ENCODE data around the gene PFDN4. TPM values are rescaled to one million over a fixed set of nuclear protein-coding genes. Genes with fewer than 3 reads are reported as not detected.
A peak's percentile ranks its signal among the peaks of the same experiment; 100 is the strongest.

PFDN4 gene
- total RNA-seq, 1 donor from 2014 or later: 72.6 TPM

DNA sequence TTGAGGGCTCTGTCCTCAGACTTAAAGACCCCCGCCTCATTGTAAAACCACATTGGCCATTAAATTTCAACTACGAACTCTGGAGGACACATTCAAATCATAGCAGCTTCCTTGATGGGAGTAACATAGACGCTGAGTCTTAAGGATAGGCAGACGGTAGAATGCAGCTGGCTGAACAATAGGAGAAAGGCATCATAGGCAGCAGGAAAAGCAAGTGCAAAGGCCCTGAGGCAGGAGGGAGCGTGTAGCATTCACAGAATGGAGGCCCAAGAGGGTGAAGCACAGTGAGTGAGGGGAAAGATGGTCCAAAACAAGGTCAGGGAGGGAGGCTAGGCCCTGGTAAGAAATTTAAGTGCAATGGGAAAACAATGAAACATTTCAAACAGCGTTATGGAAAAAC is 8.6 kb upstream of the PFDN4 start:
- no peak overlapping the region for H3K4me3 Mint-ChIP-seq
- H3K27me3 Mint-ChIP-seq (ENCODE audit: insufficient read depth): peaks cover 5% of the 10 kb centered on the region
- no peak overlapping the region for H3K27ac Mint-ChIP-seq
- intact Hi-C loops (cut with micrococcal nuclease): loop anchor here (1.0 to 5.0 kb wide), 3 partner anchors 96 to 622 kb away; no protein-coding TSS in a partner anchor
- H3K9me3 Mint-ChIP-seq: no peaks in the 10 kb centered on the region
- no peaks in the 10 kb centered on the region for H3K4me1 Mint-ChIP-seq (ENCODE audit: low read depth)
- no peaks in the 10 kb centered on the region for H3K36me3 Mint-ChIP-seq (ENCODE audit: low read depth)
- DNase-seq (ENCODE audit: low spot score): no peak

DNA sequence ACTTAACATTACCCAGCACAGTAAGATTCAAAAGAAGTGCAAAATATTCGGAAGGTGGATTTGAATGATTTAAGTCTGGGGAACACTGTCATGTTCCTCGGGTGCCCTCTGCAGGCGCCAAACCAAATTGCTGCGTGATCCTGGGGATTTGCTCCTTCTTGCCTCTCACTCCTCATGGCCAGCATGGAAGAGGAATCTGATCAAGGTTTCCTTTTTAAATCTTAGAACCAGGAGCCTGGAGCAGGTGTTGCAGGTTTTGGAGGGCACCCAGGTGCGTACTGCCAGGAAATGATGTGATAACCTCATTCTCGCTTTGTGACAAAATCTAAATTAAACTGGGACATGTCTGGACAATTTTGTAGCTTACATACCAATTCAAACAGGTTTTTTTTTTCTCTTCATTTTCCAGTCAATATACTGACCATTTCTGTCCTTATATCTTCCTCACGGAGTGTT is 8.1 kb upstream of the PFDN4 start:
- Mint-ChIP-seq H3K4me3 (no peak overlapping the region), H3K27ac (no peak overlapping the region), H3K27me3 (ENCODE audit: insufficient read depth) (peaks cover 5% of the 10 kb centered on the region), H3K4me1 (ENCODE audit: low read depth) (no peaks in the 10 kb centered on the region), H3K9me3 (no peaks in the 10 kb centered on the region), H3K36me3 (ENCODE audit: low read depth) (no peaks in the 10 kb centered on the region)
- intact Hi-C loops (cut with micrococcal nuclease): loop anchor here (1.0 to 5.0 kb wide), 3 partner anchors 96 to 622 kb away; no protein-coding TSS in a partner anchor
- peak; percentile 44 for DNase-seq (ENCODE audit: low spot score)

DNA sequence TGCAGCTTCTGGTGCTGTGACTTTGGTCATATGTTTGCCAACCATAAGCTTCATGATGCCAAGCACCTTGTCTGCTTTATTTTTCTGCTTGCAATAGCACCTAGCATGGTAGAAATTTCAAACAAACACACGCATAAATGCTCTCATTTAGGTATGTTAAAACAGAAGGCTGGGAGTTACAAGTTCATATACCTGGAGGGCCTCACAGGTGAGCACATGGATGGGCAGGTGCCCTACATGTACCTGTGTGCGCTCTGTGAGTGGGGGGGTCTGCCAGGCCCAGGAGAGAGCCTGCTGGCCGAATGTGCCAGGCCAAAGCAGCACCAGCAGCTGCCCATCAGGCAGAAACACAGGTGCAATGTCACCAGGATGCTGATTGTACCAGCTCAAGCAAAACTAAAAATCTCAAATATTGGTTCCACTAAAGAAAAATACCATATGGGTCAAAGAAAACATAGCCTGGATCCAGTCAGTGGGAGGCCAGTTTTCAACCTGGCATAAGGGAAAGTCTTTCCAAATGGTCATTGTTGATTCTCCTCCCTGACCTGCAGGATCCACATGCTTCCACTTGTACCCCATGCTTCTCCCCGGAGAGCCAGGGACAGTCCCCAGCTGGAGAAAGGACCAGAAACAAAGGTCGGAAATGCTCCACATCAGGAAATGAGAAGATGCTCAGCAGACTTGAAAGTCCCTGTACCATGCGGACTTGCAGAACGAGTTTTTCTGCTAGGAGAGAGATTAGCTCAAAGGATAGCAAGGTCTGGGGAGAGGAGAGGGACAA is 7.2 kb upstream of the PFDN4 start:
- Mint-ChIP-seq H3K36me3 (ENCODE audit: low read depth) (no peaks in the 10 kb centered on the region), H3K27ac (no peak overlapping the region)
- intact Hi-C loops (cut with micrococcal nuclease): no loop called here

DNA sequence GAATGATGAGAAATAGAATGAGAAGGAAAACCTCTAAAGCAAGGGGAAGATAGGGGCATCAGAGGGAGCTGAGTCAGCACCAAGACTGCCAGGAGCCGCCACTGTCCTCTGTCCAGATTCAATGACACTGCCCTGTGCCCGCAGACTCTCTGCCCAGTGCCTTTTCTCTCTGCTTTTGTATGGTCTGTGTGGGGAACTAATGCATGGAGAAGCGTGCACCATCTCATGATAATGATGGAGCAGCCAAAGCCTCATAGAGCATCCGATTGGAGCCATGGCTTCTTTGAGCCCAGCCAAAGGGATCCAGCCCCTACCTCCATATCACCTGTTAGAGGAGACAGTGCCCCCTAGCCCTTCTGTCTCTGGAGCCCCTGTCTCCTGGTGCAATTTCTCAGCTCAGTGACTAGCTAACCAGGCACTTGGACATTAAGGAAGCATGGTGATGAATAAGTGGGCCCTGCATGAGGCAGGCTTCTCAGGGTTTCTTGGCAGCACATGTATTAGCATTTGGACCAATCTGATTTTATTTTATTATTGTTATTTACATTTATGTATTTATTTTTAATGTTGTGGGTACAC is 6.5 kb upstream of the PFDN4 start:
- Mint-ChIP-seq H3K4me1 (ENCODE audit: low read depth) (peaks cover 14% of the 10 kb centered on the region), H3K4me3 (no peak overlapping the region), H3K27ac (no peak overlapping the region), H3K36me3 (ENCODE audit: low read depth) (no peaks in the 10 kb centered on the region), H3K9me3 (no peaks in the 10 kb centered on the region), H3K27me3 (ENCODE audit: insufficient read depth) (peaks cover 2% of the 10 kb centered on the region)
- DNase-seq (ENCODE audit: low spot score): no peak
- intact Hi-C loops (cut with micrococcal nuclease): no loop called here

More for the DNA sequence above, 7.2 kb upstream of the PFDN4 start:
- Mint-ChIP-seq H3K4me1 (ENCODE audit: low read depth) (peaks cover 7% of the 10 kb centered on the region), H3K9me3 (no peaks in the 10 kb centered on the region), H3K27me3 (ENCODE audit: insufficient read depth) (peaks cover 5% of the 10 kb centered on the region), H3K4me3 (no peak overlapping the region)
- DNase-seq (ENCODE audit: low spot score): no peak

DNA sequence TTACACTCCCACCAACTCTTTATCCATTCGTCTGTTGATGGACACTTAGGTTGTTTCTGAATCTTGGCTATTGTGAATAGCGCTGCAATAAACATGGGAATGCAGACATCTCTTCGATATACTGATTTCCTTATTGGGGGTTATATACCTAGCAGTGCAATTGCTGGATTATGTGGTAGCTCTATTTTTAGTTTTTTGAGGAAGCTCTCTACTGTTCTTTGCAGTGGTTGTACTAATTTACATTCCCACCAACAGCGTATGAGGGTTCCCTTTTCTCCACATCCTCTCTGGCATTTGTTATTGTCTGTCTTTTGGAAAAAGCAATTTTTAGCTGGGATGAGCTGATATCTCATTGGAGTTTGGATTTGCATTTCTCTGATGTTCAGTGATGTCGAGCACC is 4.6 kb upstream of the PFDN4 start:
- Mint-ChIP-seq H3K36me3 (ENCODE audit: low read depth) (no peaks in the 10 kb centered on the region), H3K27ac (no peak overlapping the region)
- DNase-seq (ENCODE audit: low spot score): no peak

DNA sequence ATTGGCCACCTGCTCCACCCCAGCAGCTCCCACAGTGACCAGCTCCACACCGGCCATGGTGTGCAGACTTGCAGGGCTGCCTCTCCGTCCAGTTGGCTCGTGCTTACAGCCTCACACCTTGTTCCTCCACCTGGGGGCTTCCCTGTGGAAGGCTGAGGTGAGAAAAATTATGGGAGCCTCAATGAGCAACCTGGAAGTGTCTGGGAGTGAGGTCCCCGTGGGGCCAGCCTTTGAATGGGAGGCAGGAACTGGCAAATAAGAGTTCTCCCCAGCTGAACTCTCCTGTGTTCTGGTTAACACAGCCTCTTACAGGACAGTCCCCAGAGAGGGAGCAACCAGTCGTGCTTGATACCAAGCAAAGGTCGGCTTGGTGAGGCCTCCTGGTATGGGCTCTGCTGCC is 3.8 kb upstream of the PFDN4 start:
- no peak for DNase-seq (ENCODE audit: low spot score)
- intact Hi-C loops (cut with micrococcal nuclease): no loop called here
- peaks cover 19% of the 10 kb centered on the region for H3K4me1 Mint-ChIP-seq (ENCODE audit: low read depth)
- H3K27me3 Mint-ChIP-seq (ENCODE audit: insufficient read depth): peaks cover 2% of the 10 kb centered on the region
- peaks cover 4% of the 10 kb centered on the region for H3K36me3 Mint-ChIP-seq (ENCODE audit: low read depth)
- no peak overlapping the region for H3K4me3 Mint-ChIP-seq
- no peak overlapping the region for H3K27ac Mint-ChIP-seq
- no peaks in the 10 kb centered on the region for H3K9me3 Mint-ChIP-seq

More for the DNA sequence above, 4.6 kb upstream of the PFDN4 start:
- intact Hi-C loops (cut with micrococcal nuclease): no loop called here
- Mint-ChIP-seq H3K4me3 (no peak overlapping the region), H3K27me3 (ENCODE audit: insufficient read depth) (peaks cover 2% of the 10 kb centered on the region), H3K4me1 (ENCODE audit: low read depth) (peaks cover 14% of the 10 kb centered on the region), H3K9me3 (no peaks in the 10 kb centered on the region)

DNA sequence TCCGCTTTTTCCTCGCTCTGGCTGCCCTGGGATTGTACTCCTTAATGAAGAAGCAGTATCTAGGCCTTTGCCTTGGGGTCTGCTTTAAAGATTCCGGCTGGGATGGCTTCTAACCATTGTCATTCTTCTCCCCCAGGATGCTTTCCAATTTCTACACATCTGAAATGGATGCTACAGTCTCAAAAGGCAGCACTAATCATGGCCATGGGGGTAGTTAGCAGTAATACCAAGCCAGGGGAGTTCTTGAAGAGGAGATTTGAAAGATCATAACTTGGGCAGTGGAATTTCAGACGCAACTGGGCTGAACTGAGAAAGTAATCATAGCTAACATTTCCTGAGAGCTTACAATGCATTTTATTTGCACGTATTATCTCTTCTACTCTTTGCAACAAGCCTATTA is 3.4 kb upstream of the PFDN4 start:
- intact Hi-C loops (cut with micrococcal nuclease): no loop called here
- DNase-seq (ENCODE audit: low spot score): no peak
- H3K36me3 Mint-ChIP-seq (ENCODE audit: low read depth): peaks cover 4% of the 10 kb centered on the region
- peaks cover 2% of the 10 kb centered on the region for H3K27me3 Mint-ChIP-seq (ENCODE audit: insufficient read depth)
- no peak overlapping the region for H3K4me3 Mint-ChIP-seq
- H3K27ac Mint-ChIP-seq: no peak overlapping the region
- no peaks in the 10 kb centered on the region for H3K9me3 Mint-ChIP-seq
- peaks cover 23% of the 10 kb centered on the region for H3K4me1 Mint-ChIP-seq (ENCODE audit: low read depth)

DNA sequence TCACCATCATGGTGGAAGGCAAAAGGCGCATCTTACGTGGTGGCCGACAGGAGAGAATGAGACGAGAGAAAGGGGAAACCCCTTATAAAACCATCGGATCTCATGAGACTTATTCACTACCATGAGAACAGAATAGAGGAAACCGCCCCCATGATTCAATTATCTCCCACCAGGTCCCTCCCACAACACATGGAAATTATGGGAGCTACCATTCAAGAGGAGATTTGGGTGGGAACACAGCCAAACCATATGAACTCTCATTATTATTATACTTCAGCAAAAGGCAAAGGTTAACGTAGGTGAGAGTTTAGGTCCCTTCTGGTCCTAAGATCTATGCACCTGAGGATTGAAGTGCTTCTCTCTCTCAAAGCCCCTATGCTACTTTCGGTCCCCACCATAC is 2.4 kb upstream of the PFDN4 start:
- H3K36me3 Mint-ChIP-seq (ENCODE audit: low read depth): peaks cover 7% of the 10 kb centered on the region
- H3K27me3 Mint-ChIP-seq (ENCODE audit: insufficient read depth): peaks cover 2% of the 10 kb centered on the region
- H3K9me3 Mint-ChIP-seq: no peaks in the 10 kb centered on the region
- H3K27ac Mint-ChIP-seq: no peak overlapping the region
- DNase-seq (ENCODE audit: low spot score): no peak
- intact Hi-C loops (cut with micrococcal nuclease): loop anchor here (5.0 kb wide), 3 partner anchors 147 to 272 kb away; partner anchors contain the start of gene DOK5
- peaks cover 31% of the 10 kb centered on the region for H3K4me1 Mint-ChIP-seq (ENCODE audit: low read depth)
- H3K4me3 Mint-ChIP-seq: no peak overlapping the region

DNA sequence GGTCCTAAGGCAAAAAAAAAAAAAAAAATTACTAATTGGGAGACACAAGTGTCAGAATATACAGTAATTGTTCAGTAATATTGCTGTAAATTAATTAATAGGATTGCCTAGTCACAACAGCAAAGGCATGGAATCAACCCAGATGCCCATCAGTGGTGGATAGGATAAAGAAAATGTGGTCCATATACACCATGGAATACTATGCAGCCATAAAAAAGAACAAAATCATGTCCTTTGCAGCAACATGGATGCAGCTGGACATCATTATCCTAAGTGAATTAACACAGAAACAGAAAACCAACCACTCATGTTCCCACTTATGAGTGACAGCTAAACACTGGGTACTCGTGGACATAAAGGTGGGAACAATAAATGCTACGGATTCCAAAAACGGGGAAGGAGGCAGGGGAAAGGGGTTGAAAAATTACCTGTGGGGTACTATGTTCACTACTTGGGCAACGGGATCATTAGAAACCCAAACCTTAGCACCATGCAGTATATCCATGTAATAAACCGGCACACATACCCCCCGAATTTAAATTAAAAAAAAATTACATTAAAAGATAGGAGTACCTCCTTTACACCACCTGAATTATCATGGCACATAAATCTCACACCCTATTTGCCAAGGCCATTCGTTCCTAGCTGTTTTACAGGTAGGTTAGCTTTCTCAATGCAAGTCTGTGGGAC is 689 bp upstream of the PFDN4 start:
- H3K4me3 Mint-ChIP-seq: peak overlapping the region; percentile 96
- intact Hi-C loops (cut with micrococcal nuclease): loop anchor here (1.0 to 5.0 kb wide), 4 partner anchors 78 to 270 kb away; partner anchors contain the start of gene DOK5
- peak overlapping the region; percentile 99 for H3K27ac Mint-ChIP-seq
- H3K36me3 Mint-ChIP-seq (ENCODE audit: low read depth): peaks cover 11% of the 10 kb centered on the region
- H3K27me3 Mint-ChIP-seq (ENCODE audit: insufficient read depth): no peaks in the 10 kb centered on the region
- no peak for DNase-seq (ENCODE audit: low spot score)
- peaks cover 31% of the 10 kb centered on the region for H3K4me1 Mint-ChIP-seq (ENCODE audit: low read depth)
- H3K9me3 Mint-ChIP-seq: no peaks in the 10 kb centered on the region

DNA sequence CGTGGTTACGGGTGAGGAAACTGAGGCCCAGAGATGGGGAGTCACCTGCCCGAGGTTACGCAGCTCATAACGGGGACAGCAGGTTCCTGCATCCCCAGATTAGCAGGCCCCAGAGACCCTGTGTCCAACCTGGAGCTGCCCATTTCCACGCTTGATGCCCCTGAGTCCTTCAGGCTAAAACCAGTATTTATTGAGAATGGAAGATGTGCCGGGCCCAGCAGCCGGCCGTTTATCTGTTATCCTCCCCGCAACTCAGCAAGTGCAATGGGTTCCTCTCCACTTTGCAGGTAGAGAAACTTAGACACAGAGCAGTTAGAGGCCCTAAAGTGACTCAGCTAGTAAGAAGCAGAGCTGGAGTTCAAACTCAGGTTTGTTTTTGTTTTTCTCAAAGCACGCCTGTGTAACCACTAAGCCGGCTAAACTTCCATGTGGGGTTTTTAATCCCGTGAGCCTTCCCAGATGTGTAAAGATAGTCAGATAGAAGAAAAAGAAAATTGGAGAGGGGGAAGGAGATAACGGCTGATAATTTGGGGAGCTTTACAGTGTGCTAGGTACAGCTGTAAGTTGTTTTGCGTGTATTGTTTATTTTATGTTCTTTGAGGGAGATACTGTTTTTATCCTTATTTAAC is 775 bp downstream of the PFDN4 start:
- no peaks in the 10 kb centered on the region for H3K9me3 Mint-ChIP-seq
- peaks cover 31% of the 10 kb centered on the region for H3K4me1 Mint-ChIP-seq (ENCODE audit: low read depth)
- no peaks in the 10 kb centered on the region for H3K27me3 Mint-ChIP-seq (ENCODE audit: insufficient read depth)
- intact Hi-C loops (cut with micrococcal nuclease): loop anchor here (2.0 to 5.0 kb wide), 4 partner anchors 144 to 502 kb away; partner anchors contain the start of gene DOK5
- peaks cover 11% of the 10 kb centered on the region for H3K36me3 Mint-ChIP-seq (ENCODE audit: low read depth)
- H3K4me3 Mint-ChIP-seq: peak overlapping the region; percentile 90
- no peak for DNase-seq (ENCODE audit: low spot score)
- peak overlapping the region; percentile 80 for H3K27ac Mint-ChIP-seq

DNA sequence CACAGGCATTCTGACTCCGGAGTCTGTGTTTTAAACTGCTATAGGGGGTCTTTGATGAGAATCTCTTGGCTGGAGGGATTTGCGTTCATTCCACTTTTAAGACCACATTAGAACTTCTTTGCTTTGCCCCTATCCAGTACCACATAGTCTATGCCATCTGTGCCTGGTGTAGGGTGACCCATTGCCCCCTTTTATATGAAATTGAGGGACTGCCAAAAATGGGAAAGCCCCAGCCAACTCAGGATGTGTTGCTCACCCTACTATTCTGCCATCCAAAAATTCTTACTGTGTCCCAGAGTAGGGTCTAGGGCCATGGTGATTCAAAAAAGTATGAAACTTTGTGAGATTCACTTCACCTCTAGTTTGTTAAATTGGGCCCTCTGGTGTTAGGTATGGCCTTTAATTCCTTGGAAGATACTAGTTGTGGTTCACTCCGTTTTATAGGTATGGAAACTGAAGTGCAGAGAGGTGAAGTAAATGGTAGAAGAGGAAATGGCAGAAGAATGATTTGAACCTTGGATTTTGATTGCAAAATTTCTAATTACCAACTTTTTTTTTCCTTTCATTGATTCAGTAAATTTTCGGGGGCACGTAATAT is 1.4 kb downstream of the PFDN4 start:
- no peak overlapping the region for H3K27ac Mint-ChIP-seq
- no peaks in the 10 kb centered on the region for H3K9me3 Mint-ChIP-seq
- H3K27me3 Mint-ChIP-seq (ENCODE audit: insufficient read depth): no peaks in the 10 kb centered on the region
- peaks cover 31% of the 10 kb centered on the region for H3K4me1 Mint-ChIP-seq (ENCODE audit: low read depth)
- H3K36me3 Mint-ChIP-seq (ENCODE audit: low read depth): peaks cover 13% of the 10 kb centered on the region
- peak overlapping the region; percentile 90 for H3K4me3 Mint-ChIP-seq
- intact Hi-C loops (cut with micrococcal nuclease): loop anchor here (2.0 to 5.0 kb wide), 4 partner anchors 143 to 503 kb away; partner anchors contain the start of gene DOK5
- DNase-seq (ENCODE audit: low spot score): no peak

DNA sequence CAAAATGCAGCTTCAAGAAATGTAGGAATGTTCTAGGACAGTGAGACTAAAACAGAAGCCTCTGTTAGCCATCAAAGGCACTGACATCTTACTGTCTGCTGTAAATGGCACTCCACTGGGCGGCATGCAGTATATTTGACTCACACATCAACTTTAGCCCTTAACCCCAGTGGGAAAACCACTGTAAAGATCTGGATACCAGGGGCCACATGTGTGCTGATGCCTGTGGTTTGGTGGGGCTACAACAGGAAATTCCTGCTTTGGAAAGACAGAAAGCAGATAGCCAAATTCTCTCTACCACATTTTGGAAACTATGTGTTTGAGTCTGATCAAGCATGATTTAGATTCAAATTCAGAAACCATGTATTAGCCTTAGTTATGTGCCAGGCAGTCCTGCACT is 4.3 kb downstream of the PFDN4 start:
- H3K4me3 Mint-ChIP-seq: no peak overlapping the region
- no peaks in the 10 kb centered on the region for H3K27me3 Mint-ChIP-seq (ENCODE audit: insufficient read depth)
- no peaks in the 10 kb centered on the region for H3K9me3 Mint-ChIP-seq
- H3K4me1 Mint-ChIP-seq (ENCODE audit: low read depth): peaks cover 17% of the 10 kb centered on the region
- no peak overlapping the region for H3K27ac Mint-ChIP-seq
- DNase-seq (ENCODE audit: low spot score): no peak
- intact Hi-C loops (cut with micrococcal nuclease): no loop called here
- H3K36me3 Mint-ChIP-seq (ENCODE audit: low read depth): peaks cover 27% of the 10 kb centered on the region
